ENCODE results near the gene PKP2. TPM values are rescaled to one million over a fixed set of nuclear protein-coding genes. Genes with fewer than 3 reads are reported as not detected.

Gene PKP2
- total and polyA plus RNA-seq, 2 of the 4 experiments (the other 2 are of a cell fraction) = 0.10 to 0.18 TPM

DNA sequence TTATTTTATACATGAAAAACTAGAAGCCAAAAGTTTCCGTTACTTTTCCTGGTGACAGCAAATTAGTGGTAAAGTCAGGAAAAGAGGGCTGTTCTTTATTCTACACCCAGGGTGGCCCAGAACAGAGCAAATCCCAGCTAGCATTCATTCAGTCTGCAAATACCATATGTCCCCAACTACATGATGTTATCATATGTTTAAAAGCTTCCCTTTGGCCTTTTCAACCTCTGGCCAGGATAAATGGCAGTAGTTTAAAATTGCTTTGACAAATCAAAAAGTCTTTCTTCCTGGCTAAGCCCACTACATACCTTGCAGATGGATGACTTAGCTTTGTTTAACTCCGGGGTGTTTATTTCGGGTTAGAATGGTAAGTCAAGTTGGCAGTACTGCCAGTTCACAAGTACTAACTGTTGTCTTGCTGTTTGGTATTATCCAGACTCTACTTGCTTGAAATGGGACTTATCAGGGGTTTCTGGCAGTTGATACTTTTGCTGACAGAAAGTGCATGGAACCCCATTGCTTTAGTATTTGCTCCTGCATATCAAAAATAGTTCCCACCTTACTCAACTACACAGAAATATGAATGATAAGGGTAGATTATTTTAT, 69.7 kb downstream of the PKP2 start:
- Histone ChIP-seq H3K56ac (ENCODE audit: extremely low read depth, insufficient read depth, low read length) (no peak overlapping the region), H2BK20ac (ENCODE audit: low read depth, low read length) (no peak overlapping the region), H4K5ac (ENCODE audit: low read depth, low read length) (no peak overlapping the region), H2AFZ (replicated peaks; ENCODE audit: low read length, poor library complexity) (no peak overlapping the region), H4K91ac (ENCODE audit: insufficient read depth, low read depth, low read length) (no peak overlapping the region), H3K4me3 (ENCODE audit: insufficient read depth, low read depth, low read length) (no peak overlapping the region), H3K27ac (ENCODE audit: insufficient read depth, low read length) (no peak overlapping the region), H3K27me3 (ENCODE audit: control insufficient read depth, insufficient read depth, low read length) (no peaks in the 10 kb centered on the region), H3K14ac (replicated peaks; ENCODE audit: low read depth, low read length) (no peak overlapping the region), H2BK15ac (ENCODE audit: low read depth, low read length) (no peak overlapping the region), H3K79me1 (ENCODE audit: low read depth in 1 of 2, low read length in 2 of 2) (no peaks in the 10 kb centered on the region), H3K4me2 (ENCODE audit: low read depth, low read length) (no peak overlapping the region), H4K20me1 (ENCODE audit: insufficient read depth, low read length) (no peaks in the 10 kb centered on the region), H2AK9ac (replicated peaks; ENCODE audit: low read depth, low read length, poor library complexity) (no peak overlapping the region), H2AK5ac (ENCODE audit: low read depth, low read length) (no peak overlapping the region), H3K9ac (ENCODE audit: low read depth, low read length) (no peak overlapping the region), H2BK120ac (ENCODE audit: low read depth, low read length) (no peak overlapping the region), H3K18ac (ENCODE audit: low read depth, low read length) (no peak overlapping the region), H3K4ac (ENCODE audit: low read depth, low read length) (no peak overlapping the region), H3K4me1 (ENCODE audit: control insufficient read depth, insufficient read depth, low read length) (no peaks in the 10 kb centered on the region), H3K9me1 (ENCODE audit: insufficient read depth, low read length) (no peaks in the 10 kb centered on the region), H3K36me3 (ENCODE audit: control insufficient read depth, insufficient read depth, low read length) (no peaks in the 10 kb centered on the region), H3K23ac (ENCODE audit: low read depth, low read length) (no peak overlapping the region), H4K8ac (ENCODE audit: low read depth in 2 of 2, low read length in 2 of 2) (no peak overlapping the region), H2BK5ac (ENCODE audit: low read depth, low read length, poor library complexity, severe bottlenecking) (no peak overlapping the region), H3K9me3 (ENCODE audit: control insufficient read depth, insufficient read depth, low read length) (no peaks in the 10 kb centered on the region)
- BruUV-seq (replicated peaks) = no TSS peak
- ATAC-seq (ENCODE audit: low read depth) (no peak), DNase-seq (no peak)
- in situ Hi-C loops (cut with MboI; ENCODE audit: low sequenced_read_pairs) = no loop called here
- intact Hi-C loops (cut with micrococcal nuclease) = no loop called here
- ChIA-PET POLR2A (ENCODE audit: unreplicated experiment) (no interaction called here), CTCF (no interaction called here)
- TF ChIP-seq, protein P1, sequence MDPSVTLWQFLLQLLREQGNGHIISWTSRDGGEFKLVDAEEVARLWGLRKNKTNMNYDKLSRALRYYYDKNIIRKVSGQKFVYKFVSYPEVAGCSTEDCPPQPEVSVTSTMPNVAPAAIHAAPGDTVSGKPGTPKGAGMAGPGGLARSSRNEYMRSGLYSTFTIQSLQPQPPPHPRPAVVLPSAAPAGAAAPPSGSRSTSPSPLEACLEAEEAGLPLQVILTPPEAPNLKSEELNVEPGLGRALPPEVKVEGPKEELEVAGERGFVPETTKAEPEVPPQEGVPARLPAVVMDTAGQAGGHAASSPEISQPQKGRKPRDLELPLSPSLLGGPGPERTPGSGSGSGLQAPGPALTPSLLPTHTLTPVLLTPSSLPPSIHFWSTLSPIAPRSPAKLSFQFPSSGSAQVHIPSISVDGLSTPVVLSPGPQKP (IDR thresholded peaks at IDR 0.05; ENCODE audit: borderline replicate concordance, low read depth, low read length) = no peak
- TF ChIP-seq, protein P2, sequence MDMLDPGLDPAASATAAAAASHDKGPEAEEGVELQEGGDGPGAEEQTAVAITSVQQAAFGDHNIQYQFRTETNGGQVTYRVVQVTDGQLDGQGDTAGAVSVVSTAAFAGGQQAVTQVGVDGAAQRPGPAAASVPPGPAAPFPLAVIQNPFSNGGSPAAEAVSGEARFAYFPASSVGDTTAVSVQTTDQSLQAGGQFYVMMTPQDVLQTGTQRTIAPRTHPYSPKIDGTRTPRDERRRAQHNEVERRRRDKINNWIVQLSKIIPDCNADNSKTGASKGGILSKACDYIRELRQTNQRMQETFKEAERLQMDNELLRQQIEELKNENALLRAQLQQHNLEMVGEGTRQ (IDR thresholded peaks at IDR 0.05; ENCODE audit: low read depth, low read length) = no peak
- no peak for TF ChIP-seq CHD1 (IDR thresholded peaks at IDR 0.05; ENCODE audit: low read depth, low read length)
- TF ChIP-seq, protein P3, sequence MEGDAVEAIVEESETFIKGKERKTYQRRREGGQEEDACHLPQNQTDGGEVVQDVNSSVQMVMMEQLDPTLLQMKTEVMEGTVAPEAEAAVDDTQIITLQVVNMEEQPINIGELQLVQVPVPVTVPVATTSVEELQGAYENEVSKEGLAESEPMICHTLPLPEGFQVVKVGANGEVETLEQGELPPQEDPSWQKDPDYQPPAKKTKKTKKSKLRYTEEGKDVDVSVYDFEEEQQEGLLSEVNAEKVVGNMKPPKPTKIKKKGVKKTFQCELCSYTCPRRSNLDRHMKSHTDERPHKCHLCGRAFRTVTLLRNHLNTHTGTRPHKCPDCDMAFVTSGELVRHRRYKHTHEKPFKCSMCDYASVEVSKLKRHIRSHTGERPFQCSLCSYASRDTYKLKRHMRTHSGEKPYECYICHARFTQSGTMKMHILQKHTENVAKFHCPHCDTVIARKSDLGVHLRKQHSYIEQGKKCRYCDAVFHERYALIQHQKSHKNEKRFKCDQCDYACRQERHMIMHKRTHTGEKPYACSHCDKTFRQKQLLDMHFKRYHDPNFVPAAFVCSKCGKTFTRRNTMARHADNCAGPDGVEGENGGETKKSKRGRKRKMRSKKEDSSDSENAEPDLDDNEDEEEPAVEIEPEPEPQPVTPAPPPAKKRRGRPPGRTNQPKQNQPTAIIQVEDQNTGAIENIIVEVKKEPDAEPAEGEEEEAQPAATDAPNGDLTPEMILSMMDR (conservative IDR thresholded peaks at IDR 0.05; ENCODE audit: low read depth, low read length) = no peak
- dilution Hi-C loops (cut with HindIII; ENCODE audit: low sequenced_read_pairs, unreplicated experiment) = no loop called here
- WGBS, 2 experiments (ENCODE audit: extremely low coverage in 2 of 2, insufficient read length in 1 of 2) = no CpG with 5 or more reads among the region's 3 CpGs
